Endothelial cell of umbilical vein (primary cell): ENCODE data around the gene SLC47A1. TPM values are rescaled to one million over a fixed set of nuclear protein-coding genes. Genes with fewer than 3 reads are reported as not detected.

Source experiments
- BruUV-seq: library from RNA; stranded (reverse); fragments of 400-500 nt; replicated peaks from 2 replicates; lab custom pipeline; 2021; lab: Mats Ljungman, UMichigan
- CTCF ChIA-PET: fragments of 300-600, 350-600 bp; sonication (Branson Sonifier 250); formaldehyde crosslinking; loops from one replicate; lab custom pipeline; 2021; ENCODE audit warnings: antibody characterized with exemption, inconsistent platforms; lab: Charles Lee
- POLR2A ChIA-PET: fragments of 300-600, 350-600 bp; sonication (Branson Sonifier 250); formaldehyde crosslinking; loops from one replicate; lab custom pipeline; 2021; ENCODE audit warnings: antibody characterized with exemption, inconsistent platforms; lab: Charles Lee
- DNase-seq: peaks from one replicate; pipeline ENCODE4 v3.0.0-alpha.2; 2011; ENCODE audit warnings: low read depth, low spot score
- FAIRE-seq: peaks from 2 replicates; lab custom pipeline; 2011; peaks lifted over from hg19 to GRCh38; lab: Jason Lieb, UNC
- H2AFZ ChIP-seq: 2 replicates; pipeline ENCODE4 v1.6.0; 2012; ENCODE audit warnings: low read depth, low read length, control low read depth, inconsistent platforms
- H3K27ac ChIP-seq: 2 replicates; pipeline ENCODE4 v1.5.1; 2011; ENCODE audit warnings: low read depth, mild to moderate bottlenecking, control low read depth, low read length, moderate library complexity; ENCODE audit not compliant: insufficient read depth
- H3K27me3 ChIP-seq, 2 experiments: 2 replicates each; pipeline versions ENCODE4 v1.6.0 to v1.6.1; 2011; ENCODE audit warnings: low read length in 2 of 2, mixed read lengths in 1 of 2; ENCODE audit not compliant: control insufficient read depth in 2 of 2, insufficient read depth in 2 of 2
- H3K36me3 ChIP-seq, 2 experiments: 2 replicates in 1 of 2; 3 replicates in 1 of 2; pipeline ENCODE4 v1.5.1; 2011; ENCODE audit warnings: low read length in 2 of 2, mild to moderate bottlenecking in 1 of 2, moderate library complexity in 1 of 2; ENCODE audit not compliant: control insufficient read depth in 2 of 2, insufficient read depth in 2 of 2; ENCODE audit errors: extremely low read depth in 1 of 2
- H3K4me1 ChIP-seq: 3 replicates; pipeline ENCODE4 v1.5.1; 2011; ENCODE audit warnings: mild to moderate bottlenecking, low read length; ENCODE audit not compliant: control insufficient read depth, insufficient read depth; ENCODE audit errors: extremely low read depth
- H3K4me2 ChIP-seq: 2 replicates; pipeline ENCODE4 v1.6.1; 2011; ENCODE audit warnings: low read length, control low read depth, mixed read lengths; ENCODE audit not compliant: insufficient read depth
- H3K4me3 ChIP-seq, 3 experiments: fragments of 200-600 bp in 1 of 3; sonication (generic), shearing (Covaris generic) in 1 of 3; replicated peaks in 1 of 3; 2 replicates each; pipeline ENCODE4 v1.5.1; 2011 to 2016; ENCODE audit warnings: control low read depth in 3 of 3, low read length in 3 of 3, mild to moderate bottlenecking in 2 of 3, inconsistent platforms in 1 of 3, low read depth in 1 of 3, moderate library complexity in 1 of 3; ENCODE audit not compliant: insufficient read depth in 1 of 3
- H3K79me2 ChIP-seq: 2 replicates; pipeline ENCODE4 v1.6.0; 2012; ENCODE audit warnings: low read length, inconsistent platforms; ENCODE audit not compliant: control insufficient read depth, insufficient read depth
- H3K9ac ChIP-seq: replicated peaks from 2 replicates; pipeline ENCODE3; 2011; ENCODE audit warnings: low read length, control low read depth; ENCODE audit not compliant: insufficient read depth; ENCODE audit errors: extremely low read depth
- H3K9me1 ChIP-seq: replicated peaks from 3 replicates; pipeline ENCODE4 v1.6.0; 2011; ENCODE audit warnings: mild to moderate bottlenecking, low read length; ENCODE audit not compliant: control insufficient read depth, insufficient read depth; ENCODE audit errors: extremely low read depth
- H3K9me3 ChIP-seq: replicated peaks from 2 replicates; pipeline ENCODE4 v1.5.1; 2012; ENCODE audit warnings: low read length, inconsistent platforms; ENCODE audit not compliant: control insufficient read depth, insufficient read depth
- H4K20me1 ChIP-seq: replicated peaks from 2 replicates; pipeline ENCODE3; 2011; ENCODE audit warnings: mild to moderate bottlenecking, low read length; ENCODE audit not compliant: control insufficient read depth, insufficient read depth; ENCODE audit errors: extremely low read depth
- CTCF ChIP-seq, 2 donors: IDR thresholded peaks; 1 replicate in 1 of 2; 2 replicates in 1 of 2; pipeline ENCODE4 v1.5.1; 2011; ENCODE audit warnings: low read length in 2 of 2, mild to moderate bottlenecking in 2 of 2, moderate library complexity in 2 of 2, control low read depth in 1 of 2, inconsistent platforms in 1 of 2, low read depth in 1 of 2; ENCODE audit not compliant: insufficient read depth in 1 of 2; ENCODE audit errors: extremely low read depth in 1 of 2
- GATA2 ChIP-seq: IDR thresholded peaks from 2 replicates; pipeline ENCODE4 v1.7.0; 2011; ENCODE audit warnings: low read depth, mild to moderate bottlenecking, moderate library complexity, mixed read lengths, low read length; ENCODE audit not compliant: insufficient read length, insufficient read depth
- JUN ChIP-seq: IDR thresholded peaks from 2 replicates; pipeline ENCODE4 v1.6.1; 2011; ENCODE audit warnings: borderline replicate concordance, low read depth; ENCODE audit not compliant: insufficient read length, insufficient read depth
- MYC ChIP-seq: IDR thresholded peaks from one replicate; pipeline ENCODE4 v1.6.1; 2011; ENCODE audit warnings: mild to moderate bottlenecking, low read depth, low read length
- dilution Hi-C: fragments of 300-500 bp; cut with MboI; formaldehyde crosslinking; loops from one replicate; pipeline ENCODE4 v1.15.0; 2019; ENCODE audit warnings: low sequenced_read_pairs; ENCODE audit not compliant: extremely low pct_ligation_motif_present
- intact Hi-C: fragments of 100-400 bp; cut with micrococcal nuclease; formaldehyde crosslinking; loops from one replicate; pipeline ENCODE4 v1.10.0; 2022
- polyA plus RNA-seq, 4 experiments: library from polyadenylated mRNA; depleted of rRNA in 3 of 4; stranded (reverse) in 3 of 4; unstranded in 1 of 4; fragments of >200 nt; gene quantifications; 2 replicates each; pipeline versions ENCODE4 v1.2.1 to v1.2.3, GENCODE V29; 2011 to 2012; ENCODE audit warnings: missing spikeins in 1 of 4
- total RNA-seq: library from RNA; stranded (reverse); gene quantifications from 2 replicates; pipeline ENCODE4 v1.2.3, GENCODE V29; 2021
- TF ChIP-seq, protein P1 (sequence below): IDR thresholded peaks from 2 replicates; pipeline ENCODE4 v1.6.1; 2011; ENCODE audit not compliant: insufficient read depth, insufficient read length

The SLC47A1 gene
- total and polyA plus RNA-seq, 2 donors (not counting 3 experiments of a cell fraction or from before 2014, with no cell fraction given) = 3.3 to 6.9 TPM

GRCh38 chr17:19542247-19542646 lies 8.6 kb downstream of the SLC47A1 start:
- intact Hi-C loops (no loop called here), dilution Hi-C loops (no loop called here)
- no peak for DNase-seq
- no TSS peak for BruUV-seq
- H3K36me3 ChIP-seq = no peaks in the 10 kb centered on the region
- no peaks in the 10 kb centered on the region for H3K27me3 ChIP-seq
- ChIA-PET CTCF (no interaction called here), POLR2A (no interaction called here)
- no peak overlapping the region for H2AFZ ChIP-seq
- FAIRE-seq = no peak
- H3K9me1 ChIP-seq = no peaks in the 10 kb centered on the region
- H3K9ac ChIP-seq = no peak overlapping the region
- no peaks in the 10 kb centered on the region for H3K4me1 ChIP-seq
- H4K20me1 ChIP-seq = no peaks in the 10 kb centered on the region
- H3K4me2 ChIP-seq = no peak overlapping the region
- no peaks in the 10 kb centered on the region for H3K79me2 ChIP-seq
- TF ChIP-seq, protein P1, sequence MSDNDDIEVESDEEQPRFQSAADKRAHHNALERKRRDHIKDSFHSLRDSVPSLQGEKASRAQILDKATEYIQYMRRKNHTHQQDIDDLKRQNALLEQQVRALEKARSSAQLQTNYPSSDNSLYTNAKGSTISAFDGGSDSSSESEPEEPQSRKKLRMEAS = no peak
- no peak for TF ChIP-seq MYC
- no peak for TF ChIP-seq GATA2
- TF ChIP-seq CTCF (IDR thresholded peaks at IDR 0.05; ENCODE audit: extremely low read depth in 1 of 2, insufficient read depth in 1 of 2, low read depth in 1 of 2, low read length in 2 of 2) = no peak
- TF ChIP-seq JUN = no peak
- H3K4me3 ChIP-seq = no peak overlapping the region
- no peak overlapping the region for H3K27ac ChIP-seq
- H3K9me3 ChIP-seq = no peaks in the 10 kb centered on the region

DNA sequence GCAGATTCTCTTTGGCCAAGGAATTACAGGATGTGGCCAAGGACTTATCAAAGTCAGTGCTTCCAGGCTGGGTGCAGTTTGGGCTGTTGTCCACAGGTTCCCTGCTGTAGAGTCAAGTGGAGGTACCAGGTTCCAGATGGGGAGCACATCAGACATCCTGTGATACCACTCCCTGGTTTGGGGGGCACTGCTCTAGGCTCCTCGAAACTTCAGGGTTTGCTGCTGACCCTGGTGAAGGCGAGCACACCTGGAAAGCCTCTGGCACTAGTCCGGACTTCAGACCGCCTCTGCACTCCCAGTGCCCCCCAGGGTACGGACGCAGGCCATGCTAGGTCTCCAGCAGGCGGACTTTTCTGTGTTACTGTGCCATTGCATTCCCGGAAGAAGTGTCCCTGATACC lies 10.7 kb downstream of the SLC47A1 start:
- Histone ChIP-seq H3K79me2 (no peaks in the 10 kb centered on the region), H3K36me3 (no peaks in the 10 kb centered on the region), H3K4me1 (no peaks in the 10 kb centered on the region), H3K4me3 (no peak overlapping the region), H3K9me3 (no peaks in the 10 kb centered on the region), H3K4me2 (no peak overlapping the region), H4K20me1 (no peaks in the 10 kb centered on the region), H3K27me3 (no peaks in the 10 kb centered on the region), H2AFZ (no peak overlapping the region), H3K9ac (no peak overlapping the region), H3K9me1 (no peaks in the 10 kb centered on the region), H3K27ac (no peak overlapping the region)
- no peak for TF ChIP-seq CTCF (IDR thresholded peaks at IDR 0.05; ENCODE audit: extremely low read depth in 1 of 2, insufficient read depth in 1 of 2, low read depth in 1 of 2, low read length in 2 of 2)
- TF ChIP-seq MYC = no peak
- intact Hi-C loops = no loop called here
- FAIRE-seq (no peak), DNase-seq (no peak)
- no TSS peak for BruUV-seq
- dilution Hi-C loops = no loop called here
- ChIA-PET CTCF (no interaction called here), POLR2A (no interaction called here)
